Aorta (tissue), 5 donors: ENCODE measurements around the gene MSANTD2. TPM values are rescaled to one million over a fixed set of nuclear protein-coding genes. Genes with fewer than 3 reads are reported as not detected.

Experiments used
- ATAC-seq: fragments of 200-7000 bp; cut with Tn5 transposase; one replicate; pipeline ENCODE4 v1.9.1; 2022; ENCODE audit warnings: moderate library complexity; ENCODE audit not compliant: low FRiP score
- DNase-seq, 2 donors: peaks; one replicate each; pipeline ENCODE4 v3.0.0-alpha.2; 2020
- H3K27ac ChIP-seq, 2 donors: one replicate each; pipeline ENCODE4 v1.5.1; 2013; ENCODE audit warnings: low read length in 2 of 2, mild to moderate bottlenecking in 2 of 2, moderate library complexity in 2 of 2, control low read depth in 1 of 2, inconsistent platforms in 1 of 2, low read depth in 1 of 2
- H3K27me3 ChIP-seq, 2 donors: one replicate each; pipeline ENCODE4 v1.6.1; 2013; ENCODE audit warnings: control low read depth in 1 of 2, low read length in 1 of 2, mild to moderate bottlenecking in 1 of 2, moderate library complexity in 1 of 2; ENCODE audit not compliant: insufficient read depth in 2 of 2, control insufficient read depth in 1 of 2
- H3K36me3 ChIP-seq, 2 donors: one replicate each; pipeline ENCODE4 v1.6.1; 2013; ENCODE audit warnings: control low read depth in 1 of 2, low read length in 1 of 2, mild to moderate bottlenecking in 1 of 2; ENCODE audit not compliant: insufficient read depth in 2 of 2, control insufficient read depth in 1 of 2
- H3K4me1 ChIP-seq, 2 donors: one replicate each; pipeline ENCODE4 v1.6.1; 2013; ENCODE audit warnings: low read length in 2 of 2, control low read depth in 1 of 2, mild to moderate bottlenecking in 1 of 2, moderate library complexity in 1 of 2; ENCODE audit not compliant: insufficient read depth in 2 of 2, control insufficient read depth in 1 of 2
- H3K4me3 ChIP-seq, 2 donors: one replicate each; pipeline ENCODE4 v1.5.1; 2013; ENCODE audit warnings: low read length in 2 of 2, control low read depth in 1 of 2, mild to moderate bottlenecking in 1 of 2
- H3K9me3 ChIP-seq: one replicate; pipeline ENCODE4 v1.6.1; 2013; ENCODE audit warnings: mild to moderate bottlenecking, low read length; ENCODE audit not compliant: control insufficient read depth
- WGBS, 2 donors: extraction: QIAGEN DNeasy Blood & Tissue Kit; methylation state at CpG; one replicate each; pipeline ENCODE4 v1.1.7; 2013; 5-methylcytosine and 5-hydroxymethylcytosine counted together
- intact Hi-C, 2 donors: fragments of 100-400 bp; cut with DNase I; formaldehyde crosslinking; loops; one replicate each; pipeline versions ENCODE4 v1.14.2 to v1.15.0; 2022
- polyA plus RNA-seq, 2 donors: library from polyadenylated mRNA; stranded (reverse); fragments of 200-250 nt; gene quantifications; one replicate each; pipeline ENCODE4 v1.2.3, GENCODE V29; 2013
- total RNA-seq, 2 donors: library from RNA; stranded (reverse); fragmentation: NEBNext Ultra II Directional; extraction: Animal tissue kit (Norgen Biotek cat#: 25700); gene quantifications; one replicate each; pipeline ENCODE4 v1.2.1, GENCODE V29; 2021
- donor health status: healthy with polysubstance abuse.
- donor health status: Bipolar disorder and iron deficiency.
- donor health status: DM: no; HTN: no; CAD: no.
- donor health status: DM: no; HTN: no; CAD: no.
- donor health status: DM: yes; HTN: yes; CAD: no.

Gene MSANTD2
- total and polyA plus RNA-seq, 4 donors: 6.3 to 23.6 (median 19.7) TPM

DNA sequence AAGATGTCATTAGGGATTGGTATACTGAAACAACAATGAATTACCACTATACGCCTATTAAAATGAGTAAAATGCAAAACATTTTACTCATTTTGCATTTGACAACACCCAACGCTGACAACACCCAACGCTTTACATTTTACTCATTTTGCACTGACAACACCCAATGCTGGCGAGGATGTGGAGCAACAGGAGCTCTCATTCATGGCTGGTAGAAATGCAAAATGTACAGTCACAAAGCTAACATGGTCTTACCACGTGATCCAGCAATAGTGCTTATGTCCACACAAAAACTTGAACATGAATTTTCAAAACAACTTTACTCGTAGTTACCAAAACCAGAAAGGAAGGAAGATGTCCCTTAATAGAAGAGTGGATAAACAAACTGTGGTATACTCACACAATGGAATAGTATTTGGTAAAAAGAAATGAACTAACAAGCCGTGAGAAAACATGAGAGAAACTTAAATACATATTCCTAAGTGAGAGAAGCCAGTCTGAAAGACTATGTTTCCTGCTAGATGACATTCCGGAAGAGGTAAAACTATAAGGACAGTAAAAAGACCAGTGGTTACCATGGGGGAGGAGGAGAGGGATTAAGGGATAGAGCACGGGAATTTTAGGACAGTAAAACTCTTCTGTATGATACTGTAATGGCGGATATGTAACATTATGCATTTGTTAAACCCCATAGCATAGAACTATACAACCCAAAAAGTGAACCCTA, 11.4 kb upstream of the MSANTD2 start:
- no peak overlapping the region for H3K4me3 ChIP-seq
- H3K9me3 ChIP-seq: no peaks in the 10 kb centered on the region
- intact Hi-C loops: no loop called here
- WGBS, 2 donors: 82 to 83% methylated on average over 10 of the region's 10 CpGs
- DNase-seq (no peak), ATAC-seq (no peak)
- no peaks in the 10 kb centered on the region for H3K4me1 ChIP-seq
- H3K36me3 ChIP-seq: no peaks in the 10 kb centered on the region
- H3K27ac ChIP-seq: no peak overlapping the region
- peaks cover 0 to 1% of the 10 kb centered on the region in 2 donors for H3K27me3 ChIP-seq

DNA sequence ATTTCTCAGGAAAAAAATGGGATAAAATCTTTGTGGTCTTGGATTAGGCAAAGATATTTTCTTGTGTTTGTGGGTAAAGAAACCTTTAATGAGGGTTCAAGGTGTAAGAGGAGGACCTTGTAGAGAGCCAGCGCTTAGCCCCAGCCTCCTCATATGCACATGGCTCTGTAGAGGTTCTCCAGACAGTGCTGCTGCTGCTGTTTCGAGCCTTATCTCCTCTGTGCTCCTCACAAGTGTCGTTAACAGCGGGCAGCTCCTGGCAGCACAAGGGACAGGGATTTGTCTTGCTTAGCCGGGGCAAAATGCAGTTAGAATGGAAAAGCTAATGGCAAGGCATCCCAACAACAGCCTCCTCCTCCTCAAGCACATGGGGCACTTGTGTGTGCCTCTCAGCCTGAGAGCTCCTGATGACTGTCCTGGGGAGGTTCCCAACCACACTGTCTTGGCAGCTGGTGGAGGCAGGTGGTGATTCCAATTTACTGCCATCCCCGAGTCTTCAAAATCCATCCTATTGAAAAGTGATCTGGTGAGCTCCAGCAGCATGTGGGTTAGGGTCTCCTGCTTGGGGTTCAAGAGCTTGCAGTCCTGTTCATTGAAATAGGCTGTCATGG, 7.6 kb upstream of the MSANTD2 start:
- H3K9me3 ChIP-seq: no peaks in the 10 kb centered on the region
- H3K4me3 ChIP-seq: no peak overlapping the region
- no peak overlapping the region for H3K27ac ChIP-seq
- no peaks in the 10 kb centered on the region for H3K4me1 ChIP-seq
- H3K36me3 ChIP-seq: no peaks in the 10 kb centered on the region
- peaks cover 0 to 1% of the 10 kb centered on the region in 2 donors for H3K27me3 ChIP-seq
- no peak for DNase-seq
- intact Hi-C loops: no loop called here
- WGBS, 2 donors: 87% methylated on average over 6 of the region's 6 CpGs
- ATAC-seq: no peak

DNA sequence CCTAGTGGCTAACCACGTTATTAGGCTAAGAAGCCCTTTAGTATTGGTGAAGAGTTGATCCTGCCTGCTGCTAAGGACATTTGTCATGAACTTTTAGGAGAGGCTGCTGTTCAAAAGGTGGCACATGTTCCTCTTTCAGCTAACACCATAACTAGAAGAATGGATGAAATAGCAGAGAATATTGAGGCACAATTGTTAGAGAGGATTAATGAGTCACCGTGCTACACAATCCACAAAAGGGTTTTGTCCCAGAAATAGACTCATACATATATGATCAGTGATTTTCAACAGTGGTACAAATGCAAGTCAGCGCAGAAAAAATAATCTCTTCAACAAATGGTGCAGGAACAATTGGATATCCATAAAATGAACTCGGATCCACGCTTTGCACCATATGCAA, 7.0 kb upstream of the MSANTD2 start:
- Histone ChIP-seq H3K27ac (no peak overlapping the region), H3K36me3 (no peaks in the 10 kb centered on the region), H3K4me1 (no peaks in the 10 kb centered on the region), H3K9me3 (no peaks in the 10 kb centered on the region), H3K4me3 (no peak overlapping the region), H3K27me3 (peaks cover 0 to 1% of the 10 kb centered on the region in 2 donors)
- DNase-seq (no peak), ATAC-seq (no peak)
- 95 to 96% methylated on average over 5 of the region's 5 CpGs for WGBS, 2 donors
- intact Hi-C loops: no loop called here

DNA sequence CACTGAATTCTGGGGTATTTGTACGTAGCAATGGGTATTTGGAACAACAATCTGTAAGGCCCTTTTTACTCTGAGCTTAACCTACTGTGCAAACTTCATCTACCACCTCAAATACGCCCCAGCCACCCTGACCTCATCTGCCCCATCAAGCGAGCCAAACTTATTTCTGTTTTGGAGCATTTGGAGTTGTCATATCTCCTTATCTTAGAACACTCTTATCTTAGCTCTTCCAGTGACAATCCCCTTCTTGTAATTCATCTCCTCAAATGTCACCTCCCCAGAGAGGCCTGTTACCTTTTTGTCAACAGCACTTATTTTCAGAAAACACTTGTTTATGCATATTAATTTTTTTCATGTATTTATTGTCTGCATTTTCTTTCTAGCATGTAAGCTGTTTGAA, 4.7 kb upstream of the MSANTD2 start:
- Histone ChIP-seq H3K27me3 (no peaks in the 10 kb centered on the region), H3K9me3 (no peaks in the 10 kb centered on the region), H3K4me3 (no peak overlapping the region), H3K36me3 (no peaks in the 10 kb centered on the region), H3K27ac (no peak overlapping the region), H3K4me1 (peaks cover 0 to 1% of the 10 kb centered on the region in 2 donors)
- ATAC-seq (no peak), DNase-seq (no peak)
- intact Hi-C loops: loop anchor here (5.0 kb wide), 1 partner anchor 32 kb away; no protein-coding TSS in a partner anchor
- 85 to 88% methylated on average over 3 of the region's 3 CpGs for WGBS, 2 donors

DNA sequence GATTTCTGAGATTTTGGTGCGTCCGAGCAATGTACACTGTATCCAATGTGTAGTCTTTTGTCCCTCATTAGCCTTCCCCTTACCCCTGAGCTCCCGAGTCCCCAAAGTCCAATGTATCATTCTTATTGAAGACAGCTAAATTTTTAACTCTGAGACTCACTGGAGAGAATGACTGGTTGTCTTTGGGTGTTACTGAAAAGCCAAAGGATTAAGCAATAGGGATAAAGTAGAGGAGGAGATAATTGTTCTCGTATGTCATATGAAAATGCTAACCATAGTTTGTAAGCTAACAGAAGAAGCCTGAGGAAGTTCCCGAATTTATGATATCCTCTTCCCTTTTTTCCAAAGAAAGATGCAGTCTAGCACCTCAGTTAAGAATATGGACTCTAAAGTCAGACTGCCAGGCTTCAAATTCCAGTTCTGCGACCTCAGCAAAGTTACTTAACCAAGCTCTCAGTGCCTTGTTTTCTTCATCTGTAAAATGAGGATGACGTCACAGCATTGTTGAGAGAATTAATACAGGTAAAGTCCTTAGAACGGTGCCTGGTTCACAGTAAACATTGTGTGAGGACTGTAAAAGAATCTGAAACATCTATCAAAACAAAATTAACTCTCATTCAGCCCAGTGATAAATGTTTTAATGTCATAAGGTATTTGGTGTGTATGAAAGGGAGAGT, 1.6 kb upstream of the MSANTD2 start:
- DNase-seq: no peak
- WGBS, 2 donors: 70 to 74% methylated on average over 8 of the region's 8 CpGs
- ATAC-seq: no peak
- Histone ChIP-seq H3K27me3 (no peaks in the 10 kb centered on the region), H3K27ac (no peak overlapping the region), H3K9me3 (no peaks in the 10 kb centered on the region), H3K4me1 (peaks cover 1 to 6% of the 10 kb centered on the region in 2 donors), H3K4me3 (no peak overlapping the region), H3K36me3 (no peaks in the 10 kb centered on the region)
- intact Hi-C loops: loop anchor here (2.0 to 5.0 kb wide), 2 partner anchors 36 to 39 kb away; partner anchors contain the start of gene ESAM (in 1 of the 2)

DNA sequence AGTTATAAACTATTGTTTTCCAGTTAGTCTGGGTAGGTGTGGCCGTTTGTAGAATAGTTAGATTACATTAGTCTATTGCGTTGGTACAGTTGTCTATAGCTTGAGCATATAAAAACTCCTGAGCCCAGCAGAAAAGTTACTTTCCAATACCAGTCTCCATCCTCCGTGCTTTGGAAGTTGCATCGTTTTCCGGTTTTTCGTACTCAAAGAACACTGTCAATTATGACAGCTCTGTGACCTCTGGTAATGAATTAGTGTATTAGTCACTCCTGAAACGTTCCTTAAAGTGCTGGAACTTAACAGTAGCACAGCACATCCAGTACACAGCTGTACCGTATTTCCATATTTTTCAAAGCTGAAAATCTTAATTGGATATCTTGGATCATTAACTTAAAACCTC, 808 bp upstream of the MSANTD2 start:
- H3K27me3 ChIP-seq: no peaks in the 10 kb centered on the region
- H3K4me3 ChIP-seq: peak overlapping the region; percentile 95 to 97
- H3K4me1 ChIP-seq: peaks cover 1 to 6% of the 10 kb centered on the region in 2 donors
- no peaks in the 10 kb centered on the region for H3K36me3 ChIP-seq
- no peaks in the 10 kb centered on the region for H3K9me3 ChIP-seq
- peak; percentile 59 for ATAC-seq
- WGBS, 2 donors: 1% methylated on average over 8 of the region's 8 CpGs
- DNase-seq: no peak
- intact Hi-C loops: loop anchor here (2.0 to 5.0 kb wide), 2 partner anchors 36 to 38 kb away; partner anchors contain the start of gene ESAM (in 1 of the 2)
- H3K27ac ChIP-seq: peak overlapping the region; percentile 52 to 77

DNA sequence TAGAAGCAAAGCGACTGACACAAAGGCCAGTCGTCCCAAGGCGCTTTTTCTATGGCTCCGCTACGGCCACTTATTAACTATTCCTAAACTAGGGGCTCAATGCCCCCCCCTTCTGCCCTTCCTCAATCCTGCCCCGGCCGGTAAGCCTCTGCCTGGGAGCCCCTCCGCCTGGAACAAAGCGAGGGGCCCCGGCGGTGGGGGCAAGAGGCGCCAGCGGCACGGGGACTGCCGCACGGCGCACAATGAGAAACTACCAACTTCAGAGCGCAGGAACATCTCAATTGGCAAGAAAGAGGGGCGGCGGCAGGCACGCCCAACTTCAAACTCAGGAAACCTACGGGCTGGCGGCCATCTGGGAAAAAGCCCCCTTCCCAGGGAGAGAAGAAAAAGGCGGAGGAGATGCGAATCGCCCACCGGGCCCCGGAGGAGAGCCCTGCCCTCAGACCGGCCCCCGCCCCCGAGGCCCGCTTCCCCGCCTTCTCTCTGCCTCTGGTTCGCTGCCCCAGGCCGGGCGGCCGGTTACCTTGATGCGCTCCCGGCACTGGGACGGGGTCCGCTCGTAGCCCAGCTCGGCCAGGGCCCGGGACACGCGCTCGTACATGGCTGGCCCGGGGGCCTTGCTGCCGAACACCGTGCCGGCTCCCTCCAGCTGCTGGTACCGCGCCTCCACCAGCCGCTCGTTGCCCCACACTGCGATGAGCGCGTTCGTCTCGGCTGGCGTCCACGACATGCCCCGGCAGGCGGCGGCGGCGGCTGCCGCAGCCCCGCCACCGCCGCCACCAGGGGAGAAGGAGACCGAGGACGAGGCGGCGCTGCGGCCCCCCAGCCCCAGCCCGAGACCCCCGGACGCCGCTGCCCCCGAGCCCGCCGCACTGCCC, 619 bp downstream of the MSANTD2 start:
- intact Hi-C loops: loop anchor here (2.0 to 10.0 kb wide), 5 partner anchors 37 to 155 kb away; partner anchors contain the start of genes ESAM (in 2 of the 2), SIAE (in 1 of the 2) and SPA17 (in 1 of the 2)
- DNase-seq (peak; percentile 62 to 82), ATAC-seq (peak; percentile 43)
- no peaks in the 10 kb centered on the region for H3K36me3 ChIP-seq
- H3K27ac ChIP-seq: peak overlapping the region; percentile 77 to 99
- no peaks in the 10 kb centered on the region for H3K9me3 ChIP-seq
- no peaks in the 10 kb centered on the region for H3K27me3 ChIP-seq
- peaks cover 1 to 6% of the 10 kb centered on the region in 2 donors for H3K4me1 ChIP-seq
- peak overlapping the region; percentile 95 to 97 for H3K4me3 ChIP-seq
- 0 to 1% methylated on average over 46 to 83 of the region's 83 CpGs for WGBS, 2 donors

DNA sequence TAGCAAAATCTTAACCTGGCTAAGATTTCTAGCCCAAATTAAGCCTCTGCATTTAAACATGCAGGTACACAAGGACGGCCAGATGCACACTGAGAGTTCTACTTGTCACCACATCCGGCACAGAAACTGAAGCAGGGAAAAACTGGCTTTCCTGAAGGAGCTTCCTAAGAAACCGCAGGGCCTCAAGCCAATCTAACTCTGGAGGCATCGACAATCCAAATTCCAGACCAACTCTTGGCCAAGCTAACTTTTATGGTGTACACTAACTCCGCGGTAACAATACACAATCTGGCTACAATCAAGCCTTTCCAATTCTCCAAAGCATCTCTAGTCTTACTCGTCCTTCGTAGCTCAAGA, 1.2 kb downstream of the MSANTD2 start:
- peak overlapping the region in 1 of 2 donors; percentile 99 for H3K27ac ChIP-seq
- no peak for ATAC-seq
- 0 to 1% methylated on average over 8 of the region's 8 CpGs for WGBS, 2 donors
- DNase-seq: no peak
- H3K4me3 ChIP-seq: peak overlapping the region; percentile 95 to 97
- intact Hi-C loops: loop anchor here in 1 of 2 donors (5.0 to 10.0 kb wide), 3 partner anchors 37 to 154 kb away; partner anchors contain the start of genes ESAM, SIAE and SPA17
- H3K9me3 ChIP-seq: no peaks in the 10 kb centered on the region
- peaks cover 1 to 6% of the 10 kb centered on the region in 2 donors for H3K4me1 ChIP-seq
- H3K27me3 ChIP-seq: no peaks in the 10 kb centered on the region
- H3K36me3 ChIP-seq: no peaks in the 10 kb centered on the region
